A549 (cell line): ENCODE results near the gene PTPRH.

Experiments
- CEBPB ChIP-seq, 2 experiments: fragments of >200 bp in 1 of 2; sonication (Bioruptor Twin) in 1 of 2; formaldehyde crosslinking in 1 of 2; IDR thresholded peaks; 2 replicates each; pipeline ENCODE4 v1.6.1; 2012 to 2016
- CHD2 ChIP-seq: fragments of 150-350 bp; IDR thresholded peaks from 2 replicates; pipeline ENCODE4 v1.6.1; 2014; ENCODE audit warnings: low read length; ENCODE audit not compliant: partially characterized antibody
- CTCF ChIP-seq: fragments of >200 bp; sonication (Bioruptor Twin); formaldehyde crosslinking; IDR thresholded peaks from 3 replicates; pipeline ENCODE4 v1.5.1; 2016
- E2F6 ChIP-seq: IDR thresholded peaks from 2 replicates; pipeline ENCODE4 v1.6.1; 2012; ENCODE audit warnings: low read depth, borderline replicate concordance
- EP300 ChIP-seq, 2 experiments: fragments of >200 bp; sonication (Bioruptor Twin); formaldehyde crosslinking; IDR thresholded peaks; 2 replicates in 1 of 2; 3 replicates in 1 of 2; pipeline ENCODE4 v1.6.1; 2016 to 2017
- HOXA7 ChIP-seq: fragments of 250-450 bp; sonication (Bioruptor Pico); IDR thresholded peaks from 2 replicates; pipeline ENCODE4 v1.5.0; 2020; ENCODE audit warnings: mild to moderate bottlenecking, moderate library complexity
- MAX ChIP-seq: IDR thresholded peaks from 2 replicates; pipeline ENCODE4 v1.6.1; 2012
- MAZ ChIP-seq: fragments of 150-350 bp; IDR thresholded peaks from 2 replicates; pipeline ENCODE4 v1.6.1; 2014; ENCODE audit warnings: antibody characterized with exemption, low read depth, low read length, borderline replicate concordance
- NPAS2 ChIP-seq: fragments of 250-450 bp; sonication (Bioruptor Pico); IDR thresholded peaks from 2 replicates; pipeline ENCODE4 v1.8.0; 2022; ENCODE audit warnings: mild to moderate bottlenecking, moderate library complexity, borderline replicate concordance
- POLR2A ChIP-seq: IDR thresholded peaks from 2 replicates; pipeline ENCODE4 v1.6.1; 2012; ENCODE audit warnings: mild to moderate bottlenecking, low read length
- RCOR1 ChIP-seq: fragments of 150-350 bp; IDR thresholded peaks from 2 replicates; pipeline ENCODE4 v1.6.1; 2014; ENCODE audit warnings: antibody characterized with exemption, low read length, low read depth
- REST ChIP-seq: fragments of 200-600 bp; sonication (generic); IDR thresholded peaks from 2 replicates; pipeline ENCODE4 v1.6.1; 2016; ENCODE audit warnings: antibody characterized with exemption, mild to moderate bottlenecking, moderate library complexity
- SMC3 ChIP-seq: fragments of >200 bp; sonication (Bioruptor Twin); formaldehyde crosslinking; IDR thresholded peaks from 3 replicates; pipeline ENCODE4 v1.6.1; 2018; ENCODE audit warnings: inconsistent platforms

- no peak for TF ChIP-seq E2F6
- TF ChIP-seq CTCF = no peak
- TF ChIP-seq CHD2 = no peak
- TF ChIP-seq REST = no peak
- TF ChIP-seq POLR2A = no peak
- TF ChIP-seq HOXA7 (CRISPR knock-in tag) = no peak
- TF ChIP-seq SMC3 = no peak
- TF ChIP-seq MAX = no peak
- TF ChIP-seq CEBPB (IDR thresholded peaks at IDR 0.05) = no peak
- no peak for TF ChIP-seq RCOR1
- TF ChIP-seq MAZ = no peak
- TF ChIP-seq NPAS2 (CRISPR knock-in tag) = no peak
- no peak for TF ChIP-seq EP300 (IDR thresholded peaks at IDR 0.05)
These were observed 36.6 kb downstream of the PTPRH start for GRCh38 chr19:55172741-55173140.
